ENCODE measurements around the gene DET1.
"Not testable (repeated sequence)": the region's sequence is repeated elsewhere in the genome, so short reads cannot be mapped to it uniquely, and the experiment has no call there.

DET1 gene

GRCh38 chr15:88546248-88547129 lies at the start of gene DET1:
TSS of gene DET1 (minus strand) at chr15:88546681. CDS start at chr15:88531705, 14,976 bp downstream.
- peak; percentile 95 for DNase-seq (ENCODE audit: low read depth)

- no peak for DNase-seq (ENCODE audit: low read depth)
Observed at GRCh38 chr15:88591384-88591783, 44.9 kb upstream of the DET1 start.

- no peak for DNase-seq (ENCODE audit: low read depth)
Observed at GRCh38 chr15:88590759-88591158, 44.3 kb upstream of the DET1 start.

GRCh38 chr15:88586401-88587162 lies 40.1 kb upstream of the DET1 start:
- peak; percentile 51 for DNase-seq (ENCODE audit: low read depth)

- no peak for DNase-seq (ENCODE audit: low read depth)
Observed at GRCh38 chr15:88580532-88580931, 34.1 kb upstream of the DET1 start.

- DNase-seq (ENCODE audit: low read depth): no peak
Observed at GRCh38 chr15:88579322-88579721, 32.8 kb upstream of the DET1 start.

- DNase-seq (ENCODE audit: low read depth): no peak
Observed at GRCh38 chr15:88574655-88575054, 28.2 kb upstream of the DET1 start.

- DNase-seq (ENCODE audit: low read depth): no peak
Observed at GRCh38 chr15:88574077-88574476, 27.6 kb upstream of the DET1 start.

- no peak for DNase-seq (ENCODE audit: low read depth)
Observed at GRCh38 chr15:88571852-88572259, 25.4 kb upstream of the DET1 start.

- no peak for DNase-seq (ENCODE audit: low read depth)
Observed at GRCh38 chr15:88571153-88571851, 24.8 kb upstream of the DET1 start.

GRCh38 chr15:88568589-88568988 lies 22.1 kb upstream of the DET1 start:
- DNase-seq (ENCODE audit: low read depth): peak; percentile 39

- DNase-seq (ENCODE audit: low read depth): no peak
Observed at GRCh38 chr15:88564741-88565140, 18.3 kb upstream of the DET1 start.

GRCh38 chr15:88563638-88564037 lies 17.2 kb upstream of the DET1 start:
- no peak for DNase-seq (ENCODE audit: low read depth)

GRCh38 chr15:88559565-88559964 lies 13.1 kb upstream of the DET1 start:
- not testable (repeated sequence) for DNase-seq (ENCODE audit: low read depth)

- DNase-seq (ENCODE audit: low read depth): not testable (repeated sequence)
Observed at GRCh38 chr15:88558026-88558425, 11.5 kb upstream of the DET1 start.

- DNase-seq (ENCODE audit: low read depth): not testable (repeated sequence)
Observed at GRCh38 chr15:88548009-88548408, 1.5 kb upstream of the DET1 start.

- not testable (repeated sequence) for DNase-seq (ENCODE audit: low read depth)
Observed at GRCh38 chr15:88545578-88546247, 768 bp downstream of the DET1 start.

- DNase-seq (ENCODE audit: low read depth): peak; percentile 38
Observed at GRCh38 chr15:88543065-88543776, 3.3 kb downstream of the DET1 start.

- DNase-seq (ENCODE audit: low read depth): peak; percentile 76
Observed at GRCh38 chr15:88542342-88542733, 4.1 kb downstream of the DET1 start.

GRCh38 chr15:88541709-88542341 lies 4.7 kb downstream of the DET1 start:
- DNase-seq (ENCODE audit: low read depth): no peak

GRCh38 chr15:88541111-88541510 lies 5.4 kb downstream of the DET1 start:
- not testable (repeated sequence) for DNase-seq (ENCODE audit: low read depth)
